Cardiac muscle cell (in vitro differentiated cells and primary cell): Measurements from ENCODE around the gene SLIT1. TPM values are rescaled to one million over a fixed set of nuclear protein-coding genes. Genes with fewer than 3 reads are reported as not detected.
A peak's percentile ranks its signal among the peaks of the same experiment; 100 is the strongest.

Experiments
- DNase-seq, 2 donors: peaks; one replicate each; pipeline versions ENCODE4 v3.0.0 to v3.0.0-alpha.2; 2010 to 2017; ENCODE audit warnings: low read depth in 1 of 2, low spot score in 1 of 2
- H3K27ac ChIP-seq: fragments of 200-600 bp; sonication (generic); 2 replicates; pipeline ENCODE4 v1.5.1; 2016
- H3K27me3 ChIP-seq: fragments of 200-600 bp; sonication (generic); 2 replicates; pipeline ENCODE4 v1.6.0; 2016; ENCODE audit warnings: control low read depth
- H3K36me3 ChIP-seq: fragments of 200-600 bp; sonication (generic); 2 replicates; pipeline ENCODE4 v1.5.1; 2016; ENCODE audit warnings: control low read depth
- H3K4me1 ChIP-seq: fragments of 200-600 bp; sonication (generic); 2 replicates; pipeline ENCODE4 v1.8.1; 2017; ENCODE audit warnings: low read depth, mild to moderate bottlenecking, mixed run types
- H3K4me3 ChIP-seq: fragments of 200-600 bp; sonication (generic); 2 replicates; pipeline ENCODE4 v1.5.1; 2016; ENCODE audit warnings: mild to moderate bottlenecking
- H3K9me3 ChIP-seq: fragments of 200-600 bp; sonication (generic); 2 replicates; pipeline ENCODE4 v1.5.1; 2017; ENCODE audit warnings: low read depth, mild to moderate bottlenecking, control low read depth
- polyA plus RNA-seq: library from polyadenylated mRNA; unstranded; fragments of >200 nt; fragmentation: Nextera tagmentation; extraction: Ambion mirVana; gene quantifications from 2 replicates; pipeline ENCODE4 v1.2.1, GENCODE V29; 2016
- total RNA-seq: library from RNA; depleted of rRNA; stranded (reverse); fragments of >200 nt; gene quantifications from 2 replicates; pipeline ENCODE4 v1.2.3, GENCODE V29; 2016
- TF ChIP-seq, protein P1 (sequence below): IDR thresholded peaks from 2 replicates; pipeline ENCODE4 v1.5.1; 2012; ENCODE audit warnings: low read depth, mild to moderate bottlenecking, low read length

SLIT1 gene
- total and polyA plus RNA-seq, 2 experiments from 2014 or later, result 3.3 to 11.0 TPM

DNA sequence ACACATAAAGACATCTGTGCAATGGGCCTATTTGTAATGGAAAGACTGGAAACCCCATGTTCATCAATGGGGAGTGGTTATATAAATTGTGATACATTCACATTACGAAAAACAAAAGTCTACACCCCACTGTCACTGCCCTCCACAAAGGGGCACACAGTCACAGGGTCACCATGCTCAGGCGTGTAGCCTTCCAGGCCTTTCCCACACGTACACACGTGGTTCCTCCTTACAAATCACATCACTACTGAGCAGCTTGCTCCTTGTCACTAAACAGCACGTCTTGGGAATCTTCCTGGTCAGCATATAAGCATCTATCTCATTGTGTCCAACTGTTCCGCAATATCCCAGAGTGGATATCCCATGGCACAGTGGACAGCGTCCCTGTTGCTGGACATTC is 163.1 kb downstream of the SLIT1 start:
- peaks cover 25% of the 10 kb centered on the region for H3K4me1 ChIP-seq
- H3K27ac ChIP-seq, result no peak overlapping the region
- no peak for DNase-seq
- H3K4me3 ChIP-seq, result no peak overlapping the region
- H3K27me3 ChIP-seq, result no peaks in the 10 kb centered on the region
- no peaks in the 10 kb centered on the region for H3K9me3 ChIP-seq
- TF ChIP-seq, protein P1, sequence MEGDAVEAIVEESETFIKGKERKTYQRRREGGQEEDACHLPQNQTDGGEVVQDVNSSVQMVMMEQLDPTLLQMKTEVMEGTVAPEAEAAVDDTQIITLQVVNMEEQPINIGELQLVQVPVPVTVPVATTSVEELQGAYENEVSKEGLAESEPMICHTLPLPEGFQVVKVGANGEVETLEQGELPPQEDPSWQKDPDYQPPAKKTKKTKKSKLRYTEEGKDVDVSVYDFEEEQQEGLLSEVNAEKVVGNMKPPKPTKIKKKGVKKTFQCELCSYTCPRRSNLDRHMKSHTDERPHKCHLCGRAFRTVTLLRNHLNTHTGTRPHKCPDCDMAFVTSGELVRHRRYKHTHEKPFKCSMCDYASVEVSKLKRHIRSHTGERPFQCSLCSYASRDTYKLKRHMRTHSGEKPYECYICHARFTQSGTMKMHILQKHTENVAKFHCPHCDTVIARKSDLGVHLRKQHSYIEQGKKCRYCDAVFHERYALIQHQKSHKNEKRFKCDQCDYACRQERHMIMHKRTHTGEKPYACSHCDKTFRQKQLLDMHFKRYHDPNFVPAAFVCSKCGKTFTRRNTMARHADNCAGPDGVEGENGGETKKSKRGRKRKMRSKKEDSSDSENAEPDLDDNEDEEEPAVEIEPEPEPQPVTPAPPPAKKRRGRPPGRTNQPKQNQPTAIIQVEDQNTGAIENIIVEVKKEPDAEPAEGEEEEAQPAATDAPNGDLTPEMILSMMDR, result no peak
- H3K36me3 ChIP-seq, result no peaks in the 10 kb centered on the region

DNA sequence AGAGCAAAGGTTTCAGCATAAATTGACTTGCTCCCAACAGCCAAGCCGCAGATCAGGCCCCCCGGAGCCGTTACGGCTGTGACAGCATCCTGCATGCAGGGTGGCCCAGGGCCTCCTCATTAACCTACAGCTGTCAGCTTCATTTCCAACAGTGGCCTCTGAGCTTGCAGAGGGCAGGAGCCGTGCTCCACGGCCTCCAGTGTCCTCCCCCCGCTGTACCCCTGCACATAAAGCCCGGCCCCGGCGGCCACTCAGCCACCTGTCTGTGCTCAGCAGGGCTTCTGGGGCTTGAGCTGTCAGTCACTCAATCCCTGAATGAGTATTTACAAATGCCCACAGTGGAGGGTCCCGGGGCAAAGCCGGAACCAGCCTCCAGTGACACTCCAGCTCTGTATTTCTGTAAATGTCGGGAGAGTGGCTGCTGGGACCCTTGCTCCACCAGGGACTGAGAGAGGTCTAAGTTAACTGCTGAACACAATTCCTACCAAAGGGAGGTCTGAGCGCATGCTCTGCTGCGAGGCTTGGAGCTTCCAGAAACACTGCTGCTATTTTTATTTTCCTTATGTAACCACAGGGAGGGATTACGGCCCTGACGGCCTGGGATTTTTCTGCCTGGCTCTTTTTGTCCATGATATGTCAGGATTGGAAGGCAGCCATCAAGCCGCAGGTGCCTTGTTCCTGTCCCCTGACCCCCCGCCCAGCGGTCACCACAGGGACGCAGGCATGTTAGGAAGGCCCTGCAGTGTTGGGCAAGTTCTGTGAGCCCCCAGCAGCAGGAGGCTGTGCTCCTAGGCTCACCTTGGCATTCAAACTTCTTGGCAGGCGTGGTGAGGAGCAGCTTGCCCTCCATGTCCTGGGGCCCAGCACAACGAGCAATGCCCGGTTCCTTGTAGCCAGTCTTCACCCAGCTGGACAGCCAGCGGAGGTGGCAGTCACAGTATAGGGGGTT is 165.0 kb downstream of the SLIT1 start:
- TF ChIP-seq, protein P1, result no peak
- Histone ChIP-seq H3K27me3 (no peaks in the 10 kb centered on the region), H3K27ac (peak overlapping the region; percentile 83), H3K9me3 (no peaks in the 10 kb centered on the region), H3K4me1 (peaks cover 25% of the 10 kb centered on the region), H3K4me3 (no peak overlapping the region), H3K36me3 (no peaks in the 10 kb centered on the region)
- DNase-seq, result peak in 1 of 2 donors; percentile 44

DNA sequence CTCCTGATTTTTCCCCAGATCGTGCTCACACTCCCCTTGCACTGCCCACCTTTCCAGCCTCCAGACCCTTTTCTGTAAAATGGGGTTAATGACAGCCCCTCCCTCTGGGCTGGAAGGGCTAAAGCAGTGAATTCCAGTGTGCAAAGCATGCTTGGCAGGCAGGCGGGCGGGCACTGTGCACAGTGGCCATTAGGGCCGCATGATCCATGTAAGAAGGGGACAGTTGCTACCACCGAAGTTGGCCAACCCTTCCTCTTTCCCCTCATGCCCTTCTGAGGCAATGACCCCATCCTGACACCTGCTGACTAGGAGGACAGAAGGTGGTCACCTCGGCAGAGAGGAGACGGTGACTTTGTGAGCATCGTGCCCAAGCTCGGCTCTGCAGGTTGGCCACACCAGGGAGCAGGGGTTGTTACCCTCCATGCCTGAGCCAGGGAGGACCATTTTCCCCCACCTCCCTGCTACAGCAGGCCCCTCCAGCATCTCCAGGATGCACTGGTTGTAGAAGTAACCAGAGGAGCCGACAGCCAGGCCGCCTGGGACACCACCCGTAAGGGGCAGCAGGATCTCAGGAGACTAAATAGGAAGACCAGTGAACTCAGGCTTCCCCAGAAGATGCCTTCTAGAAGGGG is 166.4 kb downstream of the SLIT1 start:
- TF ChIP-seq, protein P1, result no peak
- Histone ChIP-seq H3K9me3 (no peaks in the 10 kb centered on the region), H3K4me1 (peaks cover 19% of the 10 kb centered on the region), H3K27me3 (no peaks in the 10 kb centered on the region), H3K4me3 (no peak overlapping the region), H3K36me3 (no peaks in the 10 kb centered on the region), H3K27ac (no peak overlapping the region)
- no peak for DNase-seq

DNA sequence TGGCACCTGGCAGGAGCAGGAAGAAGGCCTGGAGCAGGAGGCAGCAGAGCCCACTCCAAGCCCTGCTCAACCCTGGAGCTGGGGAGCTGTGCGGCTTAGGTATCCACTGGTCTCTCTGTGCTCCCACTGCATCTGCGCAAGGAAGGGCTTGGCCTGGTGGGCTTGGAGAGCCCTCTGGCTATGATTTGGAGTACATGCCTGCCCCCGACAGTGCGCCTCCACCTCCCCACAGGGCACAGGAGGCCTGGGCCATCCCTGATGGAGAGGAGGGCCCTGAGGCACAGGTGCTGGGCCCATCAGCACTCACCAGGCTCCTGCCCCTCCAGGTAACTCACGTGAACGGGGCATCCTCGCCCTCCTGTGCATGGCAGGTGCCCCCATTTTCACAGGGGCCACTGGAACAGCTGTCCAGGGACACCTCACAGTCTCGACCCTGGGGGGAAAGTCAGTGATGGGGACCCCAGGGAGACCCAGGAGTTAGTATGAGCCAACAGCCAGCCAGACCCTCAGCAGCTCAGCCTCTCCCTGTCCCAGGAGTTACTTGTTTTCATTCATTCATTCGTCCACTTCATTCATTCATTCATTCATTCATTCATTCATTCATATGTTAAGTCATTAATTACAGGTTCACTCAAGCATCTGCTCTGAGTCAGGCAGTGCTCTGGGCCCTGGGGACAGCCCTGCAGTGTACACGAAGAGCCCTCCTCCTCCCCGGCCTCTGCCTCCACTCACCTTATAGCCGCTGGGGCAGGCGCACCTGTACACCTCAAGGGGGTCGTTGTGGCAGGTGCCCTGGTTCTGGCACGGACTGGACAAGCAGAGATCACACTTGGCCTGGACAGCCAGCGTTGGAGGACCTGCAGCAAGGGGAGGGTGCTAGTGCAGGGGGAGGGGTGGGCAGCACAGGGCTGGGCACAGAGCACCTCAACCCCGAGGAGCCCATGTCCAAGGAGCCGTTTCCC is 167.2 kb downstream of the SLIT1 start:
- DNase-seq, result no peak
- Histone ChIP-seq H3K4me3 (no peak overlapping the region), H3K27ac (no peak overlapping the region), H3K27me3 (no peaks in the 10 kb centered on the region), H3K4me1 (peaks cover 12% of the 10 kb centered on the region), H3K9me3 (no peaks in the 10 kb centered on the region), H3K36me3 (no peaks in the 10 kb centered on the region)
- TF ChIP-seq, protein P1, result no peak

DNA sequence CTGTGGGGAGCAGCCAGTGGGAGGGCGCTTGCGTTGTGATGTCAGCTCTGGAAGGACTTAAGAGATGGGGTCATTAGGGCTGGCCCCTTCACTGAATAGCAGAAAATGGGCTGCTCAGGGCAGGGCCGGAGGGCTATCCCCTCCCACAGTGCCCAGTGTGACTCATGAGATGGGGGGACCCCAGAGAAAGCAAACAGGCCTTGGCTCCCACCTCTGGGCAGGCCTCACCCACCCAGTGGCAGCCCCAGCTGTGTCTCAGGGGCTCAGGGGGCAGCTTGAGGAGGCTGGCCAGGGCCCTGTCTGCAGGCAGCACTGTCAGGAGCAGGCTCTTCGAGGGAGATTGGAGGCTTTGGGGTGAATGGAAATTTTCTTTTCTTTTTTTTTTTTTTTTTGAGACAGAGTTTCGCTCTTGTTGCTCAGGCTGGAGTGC is 168.3 kb downstream of the SLIT1 start:
- DNase-seq, result no peak
- H3K4me1 ChIP-seq, result peaks cover 12% of the 10 kb centered on the region
- H3K27ac ChIP-seq, result no peak overlapping the region
- TF ChIP-seq, protein P1, result no peak
- H3K27me3 ChIP-seq, result no peaks in the 10 kb centered on the region
- H3K4me3 ChIP-seq, result no peak overlapping the region
- no peaks in the 10 kb centered on the region for H3K36me3 ChIP-seq
- no peaks in the 10 kb centered on the region for H3K9me3 ChIP-seq
